GM23338 (cell line): ENCODE measurements around the gene ANXA6. TPM values are rescaled to one million over a fixed set of nuclear protein-coding genes. Genes with fewer than 3 reads are reported as not detected.

Experiments
- ATAC-seq: fragments of 200-7000 bp; cut with Tn5 transposase; 3 replicates; pipeline ENCODE4 v1.9.1; 2020
- DNase-seq: peaks from one replicate; pipeline ENCODE4 v3.0.0-alpha.2; 2015; ENCODE audit warnings: low spot score
- H2AFZ ChIP-seq: fragments of 200-600 bp; sonication (generic); 2 replicates; pipeline ENCODE4 v1.8.0; 2016; ENCODE audit warnings: antibody characterized with exemption, mild to moderate bottlenecking, moderate library complexity
- H3F3A ChIP-seq: fragments of 200-600 bp; sonication (generic); replicated peaks from 2 replicates; pipeline ENCODE4 v1.8.0; 2017; ENCODE audit warnings: antibody characterized with exemption, mixed run types, low read depth
- H3K27ac ChIP-seq: fragments of 200-600 bp; sonication (generic); 2 replicates; pipeline ENCODE4 v1.6.1; 2016; ENCODE audit warnings: low read depth
- H3K27me3 ChIP-seq: fragments of 200-600 bp; sonication (generic); 2 replicates; pipeline ENCODE4 v1.8.0; 2016; ENCODE audit warnings: mild to moderate bottlenecking, mixed run types, moderate library complexity; ENCODE audit not compliant: insufficient read depth
- H3K36me3 ChIP-seq: fragments of 200-600 bp; sonication (generic); 2 replicates; pipeline ENCODE4 v1.8.0; 2016; ENCODE audit warnings: mild to moderate bottlenecking; ENCODE audit not compliant: insufficient read depth
- H3K4me1 ChIP-seq: fragments of 200-600 bp; sonication (generic); 2 replicates; pipeline ENCODE4 v1.8.0; 2016; ENCODE audit warnings: mild to moderate bottlenecking, moderate library complexity; ENCODE audit not compliant: insufficient read depth
- H3K4me2 ChIP-seq: fragments of 200-600 bp; sonication (generic); 2 replicates; pipeline ENCODE4 v1.7.1; 2017; ENCODE audit warnings: mixed run types
- H3K4me3 ChIP-seq: fragments of 200-600 bp; sonication (generic); 2 replicates; pipeline ENCODE4 v1.6.1; 2016; ENCODE audit warnings: mixed run types
- H3K79me2 ChIP-seq: fragments of 200-600 bp; sonication (generic); replicated peaks from 2 replicates; pipeline ENCODE4 v1.8.0; 2017; ENCODE audit warnings: mild to moderate bottlenecking; ENCODE audit not compliant: insufficient read depth
- H3K9me2 ChIP-seq: fragments of 200-600 bp; sonication (generic); 2 replicates; pipeline ENCODE4 v1.8.0; 2017; ENCODE audit not compliant: insufficient read depth
- H4K20me1 ChIP-seq: fragments of 200-600 bp; sonication (generic); replicated peaks from 2 replicates; pipeline ENCODE4 v1.8.0; 2017; ENCODE audit warnings: mild to moderate bottlenecking; ENCODE audit not compliant: insufficient read depth
- H3K27ac Mint-ChIP-seq: 2 replicates; pipeline ENCODE4 v1.8.0; 2020; ENCODE audit warnings: inconsistent platforms, mild to moderate bottlenecking, moderate library complexity, mixed read lengths
- H3K27me3 Mint-ChIP-seq: 3 replicates; pipeline ENCODE4 v1.8.0; 2022; ENCODE audit warnings: low read depth, mild to moderate bottlenecking, moderate library complexity, mixed read lengths, inconsistent platforms; ENCODE audit not compliant: insufficient read depth, poor library complexity
- H3K36me3 Mint-ChIP-seq: 3 replicates; pipeline ENCODE4 v1.8.0; 2021; ENCODE audit warnings: low read depth, mild to moderate bottlenecking, inconsistent platforms, moderate library complexity, mixed read lengths
- H3K4me1 Mint-ChIP-seq: 3 replicates; pipeline ENCODE4 v1.8.0; 2020; ENCODE audit warnings: mild to moderate bottlenecking, inconsistent platforms, mixed read lengths
- H3K4me3 Mint-ChIP-seq: 3 replicates; pipeline ENCODE4 v1.8.0; 2021; ENCODE audit warnings: moderate library complexity, mild to moderate bottlenecking, inconsistent platforms, mixed read lengths
- H3K9me3 Mint-ChIP-seq: 3 replicates; pipeline ENCODE4 v1.8.0; 2020; ENCODE audit warnings: moderate library complexity, mild to moderate bottlenecking, inconsistent platforms, mixed read lengths
- CREB1 ChIP-seq: fragments of 250-450 bp; sonication (Bioruptor Pico); IDR thresholded peaks from 2 replicates; pipeline ENCODE4 v1.5.0; 2020; ENCODE audit warnings: low read depth, mild to moderate bottlenecking, moderate library complexity
- EZH2phosphoT487 ChIP-seq: fragments of 200-600 bp; sonication (generic); IDR thresholded peaks from one replicate; pipeline ENCODE4 v1.8.1; 2018; ENCODE audit warnings: antibody characterized with exemption; ENCODE audit not compliant: unreplicated experiment
- JUNB ChIP-seq: IDR thresholded peaks from one replicate; pipeline ENCODE4 v1.6.1; 2016; ENCODE audit warnings: antibody characterized with exemption; ENCODE audit not compliant: unreplicated experiment
- REST ChIP-seq: IDR thresholded peaks from one replicate; pipeline ENCODE4 v1.6.1; 2018; ENCODE audit warnings: antibody characterized with exemption; ENCODE audit not compliant: unreplicated experiment
- STAT1 ChIP-seq: IDR thresholded peaks from one replicate; pipeline ENCODE4 v1.6.1; 2016; ENCODE audit warnings: antibody characterized with exemption; ENCODE audit not compliant: unreplicated experiment
- ZNF114 ChIP-seq: fragments of 250-450 bp; sonication (Bioruptor Pico); IDR thresholded peaks from 2 replicates; pipeline ENCODE4 v1.5.0; 2020; ENCODE audit warnings: mild to moderate bottlenecking, moderate library complexity
- ZNF331 ChIP-seq: fragments of 250-450 bp; sonication (Bioruptor Pico); IDR thresholded peaks from 2 replicates; pipeline ENCODE4 v1.5.0; 2020; ENCODE audit warnings: low read depth, mild to moderate bottlenecking, moderate library complexity
- ZNF462 ChIP-seq: fragments of 250-450 bp; sonication (Bioruptor Pico); IDR thresholded peaks from 2 replicates; pipeline ENCODE4 v1.5.0; 2020; ENCODE audit warnings: mild to moderate bottlenecking, moderate library complexity
- polyA plus RNA-seq: library from polyadenylated mRNA; unstranded; fragments of >200 nt; fragmentation: Nextera tagmentation; extraction: Ambion mirVana; gene quantifications from 2 replicates; pipeline ENCODE4 v1.2.1, GENCODE V29; 2016
- total RNA-seq: library from RNA; depleted of rRNA; stranded (reverse); fragments of >200 nt; shearing (Covaris generic); gene quantifications from 2 replicates; pipeline ENCODE4 v1.2.3, GENCODE V29; 2014
- TF ChIP-seq, protein P1 (sequence below), 2 experiments: fragments of 200-600 bp in 1 of 2; sonication (generic) in 1 of 2; conservative IDR thresholded peaks; 2 replicates each; pipeline versions ENCODE4 v1.5.1 to v1.6.1; 2016 to 2017; ENCODE audit warnings: antibody characterized with exemption in 2 of 2, low read depth in 2 of 2, mild to moderate bottlenecking in 2 of 2, moderate library complexity in 1 of 2
- TF ChIP-seq, protein P2 (sequence below): IDR thresholded peaks from 2 replicates; pipeline ENCODE4 v1.6.1; 2016; ENCODE audit warnings: antibody characterized with exemption

The ANXA6 gene
- total and polyA plus RNA-seq, 2 experiments from 2014 or later: 26.5 to 110 TPM

GRCh38 chr5:151153300-151153699 is 4.3 kb downstream of the ANXA6 start (continued):
- TF ChIP-seq, protein P1, sequence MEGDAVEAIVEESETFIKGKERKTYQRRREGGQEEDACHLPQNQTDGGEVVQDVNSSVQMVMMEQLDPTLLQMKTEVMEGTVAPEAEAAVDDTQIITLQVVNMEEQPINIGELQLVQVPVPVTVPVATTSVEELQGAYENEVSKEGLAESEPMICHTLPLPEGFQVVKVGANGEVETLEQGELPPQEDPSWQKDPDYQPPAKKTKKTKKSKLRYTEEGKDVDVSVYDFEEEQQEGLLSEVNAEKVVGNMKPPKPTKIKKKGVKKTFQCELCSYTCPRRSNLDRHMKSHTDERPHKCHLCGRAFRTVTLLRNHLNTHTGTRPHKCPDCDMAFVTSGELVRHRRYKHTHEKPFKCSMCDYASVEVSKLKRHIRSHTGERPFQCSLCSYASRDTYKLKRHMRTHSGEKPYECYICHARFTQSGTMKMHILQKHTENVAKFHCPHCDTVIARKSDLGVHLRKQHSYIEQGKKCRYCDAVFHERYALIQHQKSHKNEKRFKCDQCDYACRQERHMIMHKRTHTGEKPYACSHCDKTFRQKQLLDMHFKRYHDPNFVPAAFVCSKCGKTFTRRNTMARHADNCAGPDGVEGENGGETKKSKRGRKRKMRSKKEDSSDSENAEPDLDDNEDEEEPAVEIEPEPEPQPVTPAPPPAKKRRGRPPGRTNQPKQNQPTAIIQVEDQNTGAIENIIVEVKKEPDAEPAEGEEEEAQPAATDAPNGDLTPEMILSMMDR (conservative IDR thresholded peaks at IDR 0.05; ENCODE audit: low read depth in 2 of 2): no peak
- TF ChIP-seq ZNF114 (CRISPR knock-in tag) (no peak), REST (no peak), EZH2phosphoT487 (no peak), JUNB (no peak), ZNF331 (CRISPR knock-in tag) (no peak), CREB1 (no peak)

- no peak overlapping the region for H3K4me2 ChIP-seq
- ATAC-seq (no peak), DNase-seq (no peak)
- Mint-ChIP-seq H3K4me3 (no peak overlapping the region), H3K27me3 (peaks cover 2% of the 10 kb centered on the region), H3K4me1 (peaks cover 25% of the 10 kb centered on the region; the same call in 2 of the 3 replicates), H3K9me3 (no peaks in the 10 kb centered on the region), H3K27ac (no peak overlapping the region), H3K36me3 (no peaks in the 10 kb centered on the region; the same call in 2 of the 3 replicates)
- peaks cover 24% of the 10 kb centered on the region for H3K79me2 ChIP-seq
- H2AFZ ChIP-seq: no peak overlapping the region
- no peaks in the 10 kb centered on the region for H3K27me3 ChIP-seq
- H4K20me1 ChIP-seq: peaks cover 19% of the 10 kb centered on the region
- no peaks in the 10 kb centered on the region for H3K9me2 ChIP-seq
- H3K4me3 ChIP-seq: no peak overlapping the region
- H3K4me1 ChIP-seq: peaks cover 13% of the 10 kb centered on the region
- H3K36me3 ChIP-seq: no peaks in the 10 kb centered on the region; the same call in 1 of the 2 replicates
- no peaks in the 10 kb centered on the region; the same call in 1 of the 2 replicates for H3F3A ChIP-seq
- no peak overlapping the region for H3K27ac ChIP-seq
- TF ChIP-seq, protein P2, sequence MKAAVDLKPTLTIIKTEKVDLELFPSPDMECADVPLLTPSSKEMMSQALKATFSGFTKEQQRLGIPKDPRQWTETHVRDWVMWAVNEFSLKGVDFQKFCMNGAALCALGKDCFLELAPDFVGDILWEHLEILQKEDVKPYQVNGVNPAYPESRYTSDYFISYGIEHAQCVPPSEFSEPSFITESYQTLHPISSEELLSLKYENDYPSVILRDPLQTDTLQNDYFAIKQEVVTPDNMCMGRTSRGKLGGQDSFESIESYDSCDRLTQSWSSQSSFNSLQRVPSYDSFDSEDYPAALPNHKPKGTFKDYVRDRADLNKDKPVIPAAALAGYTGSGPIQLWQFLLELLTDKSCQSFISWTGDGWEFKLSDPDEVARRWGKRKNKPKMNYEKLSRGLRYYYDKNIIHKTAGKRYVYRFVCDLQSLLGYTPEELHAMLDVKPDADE: no peak
- TF ChIP-seq STAT1 (no peak), EZH2phosphoT487 (no peak), ZNF462 (CRISPR knock-in tag) (no peak)
Measured at GRCh38 chr5:151151793-151152192, 5.8 kb downstream of the ANXA6 start.
